GM12801 (cell line): ENCODE data around the gene TNFAIP3.

Experiments used
- CTCF ChIP-seq: IDR thresholded peaks from one replicate; pipeline ENCODE4 v1.5.1; 2011; ENCODE audit warnings: control low read depth; ENCODE audit not compliant: insufficient read length; ENCODE audit errors: extremely low read depth

Gene TNFAIP3

DNA sequence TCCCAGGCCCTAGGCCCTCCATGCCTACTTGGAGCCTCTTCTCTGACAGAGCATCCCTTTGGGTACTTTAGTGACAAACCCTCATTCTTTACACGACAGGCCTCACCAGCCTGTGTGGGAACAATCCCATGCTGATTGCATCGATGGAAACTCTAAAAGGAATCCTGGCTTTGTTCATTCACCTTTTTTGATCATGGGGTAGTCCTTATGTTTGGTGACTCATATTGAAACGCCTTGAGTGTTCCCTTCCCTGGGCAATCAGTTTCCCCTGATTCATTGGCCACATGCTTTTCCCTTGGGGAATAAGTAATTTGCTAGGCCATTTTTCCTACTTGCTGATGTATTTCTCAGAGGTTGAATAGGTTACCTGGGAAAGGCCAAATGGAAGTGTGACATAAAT, 14.7 kb upstream of the TNFAIP3 start:
- no peak for TF ChIP-seq CTCF

DNA sequence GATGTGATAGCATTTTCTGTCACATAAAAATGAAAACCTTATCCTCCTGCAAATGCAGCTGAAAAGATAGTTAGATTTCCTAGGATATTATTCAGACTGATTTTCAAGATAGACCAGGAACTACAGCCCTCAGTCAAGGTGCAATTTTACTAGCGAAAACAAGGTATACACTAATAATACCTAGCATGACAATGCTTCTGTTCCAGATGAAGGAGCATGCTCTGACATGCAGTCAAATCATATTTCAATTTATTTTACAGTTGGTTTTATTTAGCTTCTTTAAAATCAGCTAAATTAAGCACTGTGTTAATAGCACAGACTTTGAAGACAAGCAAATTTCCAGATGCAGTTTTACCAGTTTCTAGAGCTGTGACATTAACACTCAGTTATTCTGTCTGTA, 14.2 kb upstream of the TNFAIP3 start:
- no peak for TF ChIP-seq CTCF

DNA sequence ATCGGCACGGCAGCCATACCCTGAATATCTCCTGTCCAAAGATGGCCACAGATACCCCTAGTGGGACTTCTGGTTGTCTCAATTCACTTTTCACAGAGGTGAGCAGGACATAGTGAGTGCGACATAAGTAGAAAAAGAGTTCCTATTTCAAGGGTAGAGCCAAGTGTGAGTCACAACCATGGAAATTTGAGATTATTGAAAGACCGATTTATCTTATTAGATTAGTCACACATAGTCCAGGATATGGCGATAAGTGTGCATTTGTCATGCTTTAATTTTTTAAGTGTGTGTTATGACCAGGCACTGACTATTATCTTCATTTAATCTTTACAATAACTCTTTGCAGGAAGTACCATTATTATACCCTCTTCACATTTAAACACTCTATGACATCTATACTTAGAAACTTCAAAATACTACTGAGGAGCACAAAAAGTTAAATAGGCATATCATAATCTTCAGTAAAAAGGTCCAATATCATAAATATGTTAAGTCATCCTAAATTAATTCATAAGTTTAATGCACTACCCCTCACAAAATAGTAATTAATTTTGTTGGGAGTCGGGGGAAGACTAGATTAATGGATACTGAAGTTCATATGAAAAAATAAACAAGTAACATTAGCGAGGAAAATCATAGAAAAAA, 13.4 kb upstream of the TNFAIP3 start:
- no peak for TF ChIP-seq CTCF

GRCh38 chr6:137856138-137856898, 10.7 kb upstream of the TNFAIP3 start:
- TF ChIP-seq CTCF: no peak

GRCh38 chr6:137859025-137859424, 8.0 kb upstream of the TNFAIP3 start:
- no peak for TF ChIP-seq CTCF

DNA sequence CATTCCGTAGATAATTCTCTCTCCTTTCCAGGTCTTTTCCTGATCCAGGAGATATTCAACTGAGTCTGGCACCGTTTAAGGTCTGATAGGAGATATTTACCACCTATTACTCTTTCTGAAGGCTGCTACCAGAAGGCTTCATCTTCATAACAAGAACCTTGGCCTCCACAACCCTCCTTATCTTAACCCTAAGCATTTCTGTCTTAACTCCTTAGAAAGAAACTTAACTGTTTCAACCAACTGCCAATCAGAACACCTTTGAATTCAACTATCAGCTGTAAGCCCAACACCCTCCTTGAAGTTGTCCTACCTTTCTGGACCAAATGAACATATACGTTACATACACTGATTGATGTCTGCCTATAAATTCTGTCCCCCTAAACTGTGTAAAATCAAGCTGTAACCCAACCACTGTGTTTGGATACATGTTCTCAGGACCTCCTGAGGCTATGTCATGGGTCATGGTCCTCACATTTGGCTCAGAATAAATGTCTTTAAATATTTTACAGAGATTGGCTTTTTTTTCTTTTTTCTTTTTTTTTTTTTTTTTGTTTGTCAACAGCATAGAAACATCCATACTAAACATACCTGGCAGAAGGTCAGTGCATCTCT, 6.6 kb upstream of the TNFAIP3 start:
- no peak for TF ChIP-seq CTCF

- TF ChIP-seq CTCF: no peak
Observed at GRCh38 chr6:137861550-137862337, 5.3 kb upstream of the TNFAIP3 start.
